Left lung (tissue), 10 donors: ENCODE data around the gene A4GALT. TPM values are rescaled to one million over a fixed set of nuclear protein-coding genes. Genes with fewer than 3 reads are reported as not detected.
A peak's percentile ranks its signal among the peaks of the same experiment; 100 is the strongest.

Experiments used
- ATAC-seq: fragments of 200-7000 bp; cut with Tn5 transposase; one replicate; pipeline ENCODE4 v1.9.1; 2020; ENCODE audit warnings: moderate library complexity
- DNase-seq, 4 donors: peaks; one replicate each; pipeline ENCODE4 v3.0.0-alpha.2; 2013 to 2020
- H3K27ac ChIP-seq, 2 donors: fragments of 200-600 bp; sonication (generic) in 1 of 2; one replicate each; pipeline versions ENCODE4 v1.5.0 to v1.8.0; 2020 to 2021
- H3K27me3 ChIP-seq, 2 donors: fragments of 200-600 bp; sonication (generic) in 1 of 2; one replicate each; pipeline versions ENCODE4 v1.5.0 to v1.8.0; 2020 to 2021
- H3K36me3 ChIP-seq, 2 donors: fragments of 200-600 bp; sonication (generic) in 1 of 2; one replicate each; pipeline versions ENCODE4 v1.5.0 to v1.8.0; 2020 to 2021
- H3K4me1 ChIP-seq, 2 donors: fragments of 200-600 bp; one replicate each; pipeline ENCODE4 v1.8.0; 2021
- H3K4me3 ChIP-seq, 2 donors: fragments of 200-600 bp; sonication (generic) in 1 of 2; one replicate each; pipeline versions ENCODE4 v1.5.0 to v1.8.0; 2020 to 2021; ENCODE audit warnings: mild to moderate bottlenecking in 1 of 2
- H3K9me3 ChIP-seq, 2 donors: fragments of 200-600 bp; sonication (generic) in 1 of 2; one replicate each; pipeline versions ENCODE4 v1.5.0 to v1.8.0; 2020 to 2021
- intact Hi-C, 2 donors: fragments of 100-400 bp; cut with DNase I; formaldehyde crosslinking; loops; one replicate each; pipeline versions ENCODE4 v1.11.2 to v1.14.2; 2022
- polyA plus RNA-seq, 6 donors: library from polyadenylated mRNA; unstranded; fragments of 120-200 nt; gene quantifications; one replicate each; pipeline ENCODE4 v1.2.1, GENCODE V29; 2013; ENCODE audit not compliant: insufficient read length in 6 of 6
- total RNA-seq, 2 donors: library from RNA; stranded (reverse); fragmentation: NEBNext Ultra II Directional; extraction: Animal tissue kit (Norgen Biotek cat#: 25700); gene quantifications; one replicate each; pipeline ENCODE4 v1.2.1, GENCODE V29; 2021
- TF ChIP-seq, protein P1 (sequence below), 2 donors: fragments of 200-600 bp; sonication (generic) in 1 of 2; IDR thresholded peaks; one replicate each; pipeline versions ENCODE4 v1.5.0 to v1.8.0; 2021; ENCODE audit warnings: antibody characterized with exemption in 2 of 2
- donor health status: DM: no; HTN: yes; CAD: no.
- donor health status: DM: no; HTN: no; CAD: no.

The A4GALT gene
- total and polyA plus RNA-seq, 8 donors: 1.9 to 21.3 (median 2.7) TPM

GRCh38 chr22:42654436-42655073 lies 66.1 kb downstream of the A4GALT start:
- ATAC-seq (no peak), DNase-seq (no peak)
- intact Hi-C loops: no loop called here
- Histone ChIP-seq H3K4me1 (peaks cover 0 to 16% of the 10 kb centered on the region in 2 donors), H3K27me3 (no peaks in the 10 kb centered on the region), H3K4me3 (no peak overlapping the region), H3K27ac (no peak overlapping the region), H3K36me3 (no peaks in the 10 kb centered on the region), H3K9me3 (no peaks in the 10 kb centered on the region)
- TF ChIP-seq, protein P1, sequence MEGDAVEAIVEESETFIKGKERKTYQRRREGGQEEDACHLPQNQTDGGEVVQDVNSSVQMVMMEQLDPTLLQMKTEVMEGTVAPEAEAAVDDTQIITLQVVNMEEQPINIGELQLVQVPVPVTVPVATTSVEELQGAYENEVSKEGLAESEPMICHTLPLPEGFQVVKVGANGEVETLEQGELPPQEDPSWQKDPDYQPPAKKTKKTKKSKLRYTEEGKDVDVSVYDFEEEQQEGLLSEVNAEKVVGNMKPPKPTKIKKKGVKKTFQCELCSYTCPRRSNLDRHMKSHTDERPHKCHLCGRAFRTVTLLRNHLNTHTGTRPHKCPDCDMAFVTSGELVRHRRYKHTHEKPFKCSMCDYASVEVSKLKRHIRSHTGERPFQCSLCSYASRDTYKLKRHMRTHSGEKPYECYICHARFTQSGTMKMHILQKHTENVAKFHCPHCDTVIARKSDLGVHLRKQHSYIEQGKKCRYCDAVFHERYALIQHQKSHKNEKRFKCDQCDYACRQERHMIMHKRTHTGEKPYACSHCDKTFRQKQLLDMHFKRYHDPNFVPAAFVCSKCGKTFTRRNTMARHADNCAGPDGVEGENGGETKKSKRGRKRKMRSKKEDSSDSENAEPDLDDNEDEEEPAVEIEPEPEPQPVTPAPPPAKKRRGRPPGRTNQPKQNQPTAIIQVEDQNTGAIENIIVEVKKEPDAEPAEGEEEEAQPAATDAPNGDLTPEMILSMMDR (IDR thresholded peaks at IDR 0.05): no peak

GRCh38 chr22:42653999-42654398 lies 66.7 kb downstream of the A4GALT start:
- H3K27me3 ChIP-seq: no peaks in the 10 kb centered on the region
- H3K4me1 ChIP-seq: peaks cover 0 to 18% of the 10 kb centered on the region in 2 donors
- H3K27ac ChIP-seq: no peak overlapping the region
- DNase-seq: no peak
- no peaks in the 10 kb centered on the region for H3K36me3 ChIP-seq
- no peaks in the 10 kb centered on the region for H3K9me3 ChIP-seq
- intact Hi-C loops: no loop called here
- ATAC-seq: no peak
- TF ChIP-seq, protein P1 (IDR thresholded peaks at IDR 0.05): no peak
- H3K4me3 ChIP-seq: no peak overlapping the region

DNA sequence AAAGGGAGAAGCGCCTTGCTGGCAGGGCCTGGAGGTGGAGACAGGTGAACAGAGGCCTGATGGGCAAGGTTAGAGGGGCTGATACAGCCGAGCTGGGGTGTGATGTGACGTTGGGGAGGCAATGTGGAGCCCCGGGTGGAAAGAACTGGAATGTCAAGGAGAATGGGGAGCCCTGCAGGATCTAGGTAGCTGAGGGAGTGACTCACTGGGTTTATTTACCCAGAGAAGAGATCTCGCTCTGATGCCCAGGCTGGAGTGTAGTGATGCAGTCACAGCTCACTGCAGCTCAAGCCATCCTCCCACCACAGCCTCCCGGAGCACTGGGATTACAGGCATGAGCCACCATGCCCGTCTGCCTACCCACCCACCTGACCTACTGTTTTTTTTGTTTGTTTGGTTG lies 69.5 kb downstream of the A4GALT start:
- Histone ChIP-seq H3K4me1 (peaks cover 22 to 37% of the 10 kb centered on the region in 2 donors), H3K4me3 (no peak overlapping the region), H3K27me3 (no peaks in the 10 kb centered on the region), H3K9me3 (no peaks in the 10 kb centered on the region), H3K27ac (no peak overlapping the region), H3K36me3 (no peaks in the 10 kb centered on the region)
- no peak for ATAC-seq
- intact Hi-C loops: no loop called here
- TF ChIP-seq, protein P1 (IDR thresholded peaks at IDR 0.05): no peak
- DNase-seq: no peak

DNA sequence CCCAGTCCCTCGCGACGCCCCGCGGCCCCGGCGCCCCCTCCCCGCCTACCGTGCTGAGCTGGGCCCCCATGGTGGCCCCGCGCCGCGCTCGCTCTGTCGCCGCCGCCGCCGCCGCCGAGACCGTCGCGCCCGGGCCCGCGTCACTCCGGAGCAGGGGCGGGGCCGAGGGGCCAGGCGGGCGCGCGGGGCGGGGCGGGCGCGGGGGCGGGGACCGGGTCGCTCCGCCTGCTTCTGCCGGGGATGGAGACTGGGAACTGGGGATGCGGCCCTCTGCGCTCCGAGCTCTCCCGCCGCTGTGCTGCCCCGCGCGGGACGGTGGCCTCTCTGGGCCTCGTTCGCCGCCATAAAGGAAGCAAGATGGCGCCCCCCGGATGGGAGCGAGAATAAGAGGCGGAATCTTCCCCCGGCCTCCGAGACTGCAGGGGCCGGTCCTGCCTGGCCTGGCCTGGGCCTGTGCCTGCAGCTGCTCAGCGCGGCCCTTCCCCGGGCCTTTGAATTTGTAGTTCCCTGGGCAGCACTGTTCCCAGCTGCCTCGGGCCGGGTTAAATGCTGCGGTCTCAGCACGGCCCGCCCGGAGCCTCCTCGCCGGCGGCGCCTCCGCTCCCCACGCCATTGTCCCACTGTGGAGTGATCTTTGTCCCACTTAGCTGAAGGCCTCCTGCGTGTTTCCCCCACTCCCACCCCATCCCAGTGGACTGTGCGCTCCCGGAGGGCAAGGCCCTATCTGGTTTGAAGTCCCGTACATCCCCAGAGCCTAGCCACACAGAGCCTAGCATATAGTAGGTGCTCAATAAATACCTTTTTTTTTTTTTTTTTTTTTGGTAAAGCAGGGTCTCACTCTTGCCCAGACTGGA lies 71.2 kb downstream of the A4GALT start, which contains the start of gene CYB5R3:
Gene CYB5R3, minus strand, starts transcription at position 147 of the 854 bp plus-strand sequence. Its CDS starts 77 bp downstream, at position 70.
- DNase-seq: peak; percentile 68 to 95 (median 83)
- H3K4me1 ChIP-seq: peaks cover 38 to 53% of the 10 kb centered on the region in 2 donors
- intact Hi-C loops: no loop called here

More for the DNA sequence above, 71.2 kb downstream of the A4GALT start, which contains the start of gene CYB5R3:
- no peaks in the 10 kb centered on the region for H3K9me3 ChIP-seq
- H3K27me3 ChIP-seq: no peaks in the 10 kb centered on the region
- no peaks in the 10 kb centered on the region for H3K36me3 ChIP-seq
- peak; percentile 74 for ATAC-seq
- H3K4me3 ChIP-seq: peak within 1 kb of the TSS; percentile 64 to 81
- TF ChIP-seq, protein P1 (IDR thresholded peaks at IDR 0.05): no peak
- peak within 1 kb of the TSS; percentile 90 to 91 for H3K27ac ChIP-seq
